Skeletal muscle satellite cell (primary cell): Measurements from ENCODE around the gene PRKCE.
A peak's percentile ranks its signal among the peaks of the same experiment; 100 is the strongest.

Experiments
- H3K27me3 ChIP-seq: 2 replicates; pipeline ENCODE4 v1.7.0; 2013; ENCODE audit warnings: low read length; ENCODE audit not compliant: control insufficient read depth, insufficient read depth
- H3K36me3 ChIP-seq: 2 replicates; pipeline ENCODE4 v1.7.0; 2013; ENCODE audit warnings: mild to moderate bottlenecking, control low read depth, low read length; ENCODE audit not compliant: insufficient read depth
- H3K4me1 ChIP-seq: 2 replicates; pipeline ENCODE4 v1.7.0; 2013; ENCODE audit warnings: low read length; ENCODE audit not compliant: control insufficient read depth, insufficient read depth
- H3K4me2 ChIP-seq: 2 replicates; pipeline ENCODE4 v1.7.0; 2013; ENCODE audit warnings: mild to moderate bottlenecking, low read length
- H3K4me3 ChIP-seq: 2 replicates; pipeline ENCODE4 v1.7.0; 2013; ENCODE audit warnings: low read length
- H3K9ac ChIP-seq: 2 replicates; pipeline ENCODE4 v1.7.0; 2013; ENCODE audit warnings: mild to moderate bottlenecking, low read depth, low read length, moderate library complexity
- H3K9me3 ChIP-seq: replicated peaks from 2 replicates; pipeline ENCODE4 v1.7.0; 2013; ENCODE audit warnings: mild to moderate bottlenecking, control low read depth, low read length

PRKCE gene

GRCh38 chr2:45616658-45617411, 34.6 kb upstream of the PRKCE start:
- peak overlapping the region; percentile 33 for H3K4me2 ChIP-seq
- H3K9ac ChIP-seq, result no peak overlapping the region
- H3K9me3 ChIP-seq, result no peaks in the 10 kb centered on the region
- no peak overlapping the region for H3K4me3 ChIP-seq
- peaks cover 23% of the 10 kb centered on the region for H3K4me1 ChIP-seq
- H3K36me3 ChIP-seq, result no peaks in the 10 kb centered on the region
- H3K27me3 ChIP-seq, result no peaks in the 10 kb centered on the region

DNA sequence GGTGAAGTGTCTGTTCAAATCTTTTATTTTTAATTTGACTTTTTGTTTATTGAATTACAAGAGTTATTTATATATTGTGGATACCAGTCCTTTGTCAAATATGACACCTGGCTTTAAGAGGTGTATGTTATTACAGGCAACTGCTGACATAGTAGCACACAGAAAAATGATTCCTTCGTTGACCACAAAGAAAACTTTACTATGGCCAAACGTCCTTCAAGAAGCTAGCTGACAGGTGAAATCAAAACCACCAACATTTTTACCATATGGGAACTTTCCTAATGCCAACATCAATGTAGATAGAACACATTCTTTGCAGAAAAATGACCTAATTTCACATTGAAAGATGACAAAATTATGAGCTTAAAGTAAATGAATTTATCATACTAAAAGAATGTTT, 34.0 kb upstream of the PRKCE start:
- H3K9me3 ChIP-seq, result no peaks in the 10 kb centered on the region
- no peak overlapping the region for H3K9ac ChIP-seq
- no peaks in the 10 kb centered on the region for H3K27me3 ChIP-seq
- no peak overlapping the region for H3K4me3 ChIP-seq
- H3K4me2 ChIP-seq, result no peak overlapping the region
- peaks cover 16% of the 10 kb centered on the region for H3K4me1 ChIP-seq
- H3K36me3 ChIP-seq, result no peaks in the 10 kb centered on the region

DNA sequence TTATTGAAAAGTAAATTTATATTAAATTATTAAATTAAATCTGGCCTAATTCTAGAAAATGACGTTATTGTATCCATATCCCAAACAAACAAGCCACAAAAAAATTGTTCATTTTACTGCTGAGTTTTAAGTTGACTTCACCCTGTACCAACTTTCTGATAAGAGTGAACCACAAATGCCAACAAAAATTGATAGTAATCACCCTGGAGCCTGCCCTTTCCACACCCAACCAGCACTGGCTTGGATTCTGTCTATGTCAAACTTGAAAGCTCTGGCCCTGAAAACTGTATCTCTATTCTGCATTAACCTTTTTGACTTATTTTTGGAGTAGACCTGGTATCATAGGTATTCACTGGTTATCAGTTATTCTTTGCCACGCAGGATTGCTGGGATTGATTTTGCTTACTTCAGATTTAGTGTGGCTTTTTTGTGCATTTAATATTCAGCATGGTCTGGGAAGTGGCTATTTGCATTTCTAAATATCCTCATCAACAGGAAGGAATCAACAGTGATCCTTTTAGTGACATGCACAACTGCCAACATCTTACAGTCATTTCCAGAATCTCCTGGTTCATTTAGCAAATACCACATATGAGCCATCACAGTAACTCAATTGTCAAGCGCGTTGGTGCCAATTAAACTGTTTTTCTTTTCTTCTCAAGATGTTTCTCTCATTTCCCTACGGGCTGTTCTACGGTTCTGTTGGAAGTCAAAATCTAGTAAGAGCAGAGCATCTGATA, 29.0 kb upstream of the PRKCE start:
- H3K4me1 ChIP-seq, result peaks cover 5% of the 10 kb centered on the region
- no peak overlapping the region for H3K4me2 ChIP-seq

DNA sequence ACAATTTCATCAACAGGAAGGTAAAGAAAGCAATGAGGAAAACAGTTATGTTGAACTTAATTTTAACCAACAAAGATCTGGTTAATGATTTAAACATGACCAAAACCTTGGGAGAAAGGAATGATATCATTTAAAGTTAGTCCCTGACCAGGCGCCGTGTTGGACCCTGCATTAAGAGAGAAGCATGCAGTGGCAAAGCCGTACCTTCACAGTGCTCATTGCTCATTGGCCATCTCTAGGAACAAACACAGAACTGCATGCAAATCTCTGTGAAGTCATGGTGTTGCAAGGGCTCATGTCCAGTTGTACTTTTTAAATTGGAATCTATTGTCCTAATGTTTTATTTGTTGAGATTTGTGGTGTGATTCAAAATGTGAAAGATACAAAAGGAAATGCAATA, 28.4 kb upstream of the PRKCE start:
- Histone ChIP-seq H3K4me2 (no peak overlapping the region), H3K36me3 (no peaks in the 10 kb centered on the region), H3K4me1 (no peaks in the 10 kb centered on the region), H3K27me3 (peaks cover 8% of the 10 kb centered on the region), H3K9ac (no peak overlapping the region), H3K4me3 (no peak overlapping the region), H3K9me3 (no peaks in the 10 kb centered on the region)

More for the DNA sequence above, 29.0 kb upstream of the PRKCE start:
- Histone ChIP-seq H3K9ac (no peak overlapping the region), H3K4me3 (no peak overlapping the region), H3K27me3 (peaks cover 8% of the 10 kb centered on the region), H3K36me3 (no peaks in the 10 kb centered on the region), H3K9me3 (no peaks in the 10 kb centered on the region)

GRCh38 chr2:45625824-45626223, 25.7 kb upstream of the PRKCE start:
- Histone ChIP-seq H3K27me3 (peaks cover 26% of the 10 kb centered on the region), H3K36me3 (no peaks in the 10 kb centered on the region), H3K4me3 (no peak overlapping the region), H3K9me3 (no peaks in the 10 kb centered on the region), H3K9ac (no peak overlapping the region), H3K4me2 (no peak overlapping the region), H3K4me1 (no peaks in the 10 kb centered on the region)

DNA sequence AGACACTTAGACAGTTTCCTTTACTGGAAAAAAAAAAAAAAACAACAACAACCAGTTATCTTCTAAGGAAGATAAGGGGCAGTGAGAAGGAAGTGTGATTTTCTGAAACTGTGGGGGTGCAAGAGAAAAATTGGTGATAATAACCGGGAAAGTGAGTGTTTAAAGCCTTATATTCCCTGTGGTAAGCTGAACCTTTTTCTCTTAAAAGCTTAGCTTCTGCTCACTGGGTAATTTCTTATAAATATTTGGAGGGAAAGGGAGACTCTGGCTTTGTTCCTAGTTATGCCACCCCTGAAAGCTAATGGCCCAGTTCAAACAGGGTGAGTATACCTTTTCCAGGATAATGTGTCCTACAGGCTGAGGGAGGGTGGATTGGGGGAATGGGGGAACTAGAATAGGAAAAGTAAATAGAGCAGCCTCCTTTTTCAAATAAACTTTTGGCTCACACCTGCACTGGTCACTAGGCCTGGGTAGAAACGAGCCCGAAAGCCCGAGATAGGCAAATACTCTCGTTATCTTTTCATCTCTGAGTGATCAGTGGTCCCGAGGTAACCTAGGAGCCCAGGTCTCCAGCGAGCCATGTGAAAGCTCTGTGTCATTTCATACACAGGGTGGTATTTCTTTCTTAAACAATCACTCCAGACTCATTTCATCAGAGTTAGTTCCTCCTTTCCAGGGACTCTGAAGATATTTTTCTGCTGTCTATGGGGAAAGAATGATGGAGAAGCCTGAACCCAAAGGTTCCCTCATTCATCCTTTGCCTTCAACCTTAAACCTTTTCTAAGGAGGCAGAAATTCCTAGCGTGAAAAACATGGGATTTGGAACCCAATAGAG, 24.9 kb upstream of the PRKCE start:
- Histone ChIP-seq H3K4me2 (no peak overlapping the region), H3K36me3 (no peaks in the 10 kb centered on the region), H3K4me3 (no peak overlapping the region), H3K9ac (no peak overlapping the region), H3K9me3 (no peaks in the 10 kb centered on the region), H3K27me3 (peaks cover 33% of the 10 kb centered on the region), H3K4me1 (no peaks in the 10 kb centered on the region)

GRCh38 chr2:45627911-45628310, 23.6 kb upstream of the PRKCE start:
- no peaks in the 10 kb centered on the region for H3K36me3 ChIP-seq
- no peak overlapping the region for H3K4me2 ChIP-seq
- peaks cover 42% of the 10 kb centered on the region for H3K27me3 ChIP-seq
- H3K9me3 ChIP-seq, result no peaks in the 10 kb centered on the region
- H3K4me3 ChIP-seq, result no peak overlapping the region
- no peaks in the 10 kb centered on the region for H3K4me1 ChIP-seq
- H3K9ac ChIP-seq, result no peak overlapping the region

- no peaks in the 10 kb centered on the region for H3K36me3 ChIP-seq
- no peak overlapping the region for H3K9ac ChIP-seq
- no peaks in the 10 kb centered on the region for H3K4me1 ChIP-seq
- H3K27me3 ChIP-seq, result peaks cover 49% of the 10 kb centered on the region
- no peaks in the 10 kb centered on the region for H3K9me3 ChIP-seq
- no peak overlapping the region for H3K4me3 ChIP-seq
- H3K4me2 ChIP-seq, result no peak overlapping the region
These were observed 21.5 kb upstream of the PRKCE start for GRCh38 chr2:45629971-45630370.

- Histone ChIP-seq H3K27me3 (peaks cover 46% of the 10 kb centered on the region), H3K36me3 (no peaks in the 10 kb centered on the region), H3K9me3 (no peaks in the 10 kb centered on the region), H3K4me2 (no peak overlapping the region), H3K4me3 (no peak overlapping the region), H3K4me1 (no peaks in the 10 kb centered on the region), H3K9ac (no peak overlapping the region)
These were observed 20.2 kb upstream of the PRKCE start for GRCh38 chr2:45631319-45631718.

DNA sequence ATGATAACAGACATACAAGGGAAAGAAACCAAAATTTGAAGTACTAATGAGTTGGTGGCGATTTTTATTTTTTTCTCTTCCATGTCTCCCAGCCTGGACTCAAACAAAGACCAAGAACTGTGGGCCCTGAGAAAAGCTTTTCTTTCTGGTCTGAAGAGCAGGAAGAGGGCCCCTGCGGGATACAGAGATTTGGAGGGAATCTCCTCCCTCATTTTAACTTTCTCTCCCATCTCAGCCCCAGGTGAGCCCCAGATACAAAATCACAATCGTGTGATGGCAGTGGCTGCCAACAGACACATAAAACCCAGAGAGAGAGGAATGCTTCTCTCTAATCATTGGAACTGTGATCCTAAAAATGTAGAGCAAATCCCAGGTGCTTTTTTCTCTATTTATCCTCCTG, 19.5 kb upstream of the PRKCE start:
- Histone ChIP-seq H3K36me3 (no peaks in the 10 kb centered on the region), H3K4me2 (no peak overlapping the region), H3K4me3 (no peak overlapping the region), H3K9me3 (no peaks in the 10 kb centered on the region), H3K27me3 (peaks cover 46% of the 10 kb centered on the region), H3K4me1 (no peaks in the 10 kb centered on the region), H3K9ac (no peak overlapping the region)

GRCh38 chr2:45634223-45634622, 17.3 kb upstream of the PRKCE start:
- H3K27me3 ChIP-seq, result peaks cover 61% of the 10 kb centered on the region
- no peak overlapping the region for H3K9ac ChIP-seq
- no peak overlapping the region for H3K4me2 ChIP-seq
- no peaks in the 10 kb centered on the region for H3K9me3 ChIP-seq
- peaks cover 6% of the 10 kb centered on the region for H3K4me1 ChIP-seq
- H3K4me3 ChIP-seq, result no peak overlapping the region
- no peaks in the 10 kb centered on the region for H3K36me3 ChIP-seq
